ENCODE measurements around the gene PDE8A.

Gene PDE8A, protein sequence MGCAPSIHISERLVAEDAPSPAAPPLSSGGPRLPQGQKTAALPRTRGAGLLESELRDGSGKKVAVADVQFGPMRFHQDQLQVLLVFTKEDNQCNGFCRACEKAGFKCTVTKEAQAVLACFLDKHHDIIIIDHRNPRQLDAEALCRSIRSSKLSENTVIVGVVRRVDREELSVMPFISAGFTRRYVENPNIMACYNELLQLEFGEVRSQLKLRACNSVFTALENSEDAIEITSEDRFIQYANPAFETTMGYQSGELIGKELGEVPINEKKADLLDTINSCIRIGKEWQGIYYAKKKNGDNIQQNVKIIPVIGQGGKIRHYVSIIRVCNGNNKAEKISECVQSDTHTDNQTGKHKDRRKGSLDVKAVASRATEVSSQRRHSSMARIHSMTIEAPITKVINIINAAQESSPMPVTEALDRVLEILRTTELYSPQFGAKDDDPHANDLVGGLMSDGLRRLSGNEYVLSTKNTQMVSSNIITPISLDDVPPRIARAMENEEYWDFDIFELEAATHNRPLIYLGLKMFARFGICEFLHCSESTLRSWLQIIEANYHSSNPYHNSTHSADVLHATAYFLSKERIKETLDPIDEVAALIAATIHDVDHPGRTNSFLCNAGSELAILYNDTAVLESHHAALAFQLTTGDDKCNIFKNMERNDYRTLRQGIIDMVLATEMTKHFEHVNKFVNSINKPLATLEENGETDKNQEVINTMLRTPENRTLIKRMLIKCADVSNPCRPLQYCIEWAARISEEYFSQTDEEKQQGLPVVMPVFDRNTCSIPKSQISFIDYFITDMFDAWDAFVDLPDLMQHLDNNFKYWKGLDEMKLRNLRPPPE

GRCh38 chr15:84981711-84982300 lies at the start of gene PDE8A:
TSS of gene PDE8A (plus strand) at chr15:84981856. CDS start at chr15:84982163, 307 bp downstream.
- peak; percentile 30 for DNase-seq (ENCODE audit: low spot score)

GRCh38 chr15:84934942-84935729 lies 46.5 kb upstream of the PDE8A start:
- no peak for DNase-seq (ENCODE audit: low spot score)

DNA sequence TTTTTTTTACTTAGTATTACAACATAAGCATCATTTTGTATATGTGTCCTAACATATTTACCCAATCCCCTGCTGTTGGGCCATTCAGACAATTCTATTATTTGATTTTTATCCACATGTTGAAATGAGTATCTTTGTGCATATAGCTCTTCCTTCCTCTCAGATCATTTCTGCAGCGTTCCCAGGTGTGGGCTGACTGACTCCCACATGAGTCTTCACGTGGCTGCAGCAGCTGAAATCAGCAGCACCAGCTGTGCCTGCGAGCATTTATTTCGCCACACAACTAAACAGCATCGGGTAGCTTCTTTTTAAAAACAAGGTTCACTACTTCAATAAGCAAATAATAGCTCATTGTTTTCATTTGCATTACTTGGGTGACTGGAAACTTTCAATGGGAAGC lies 44.5 kb upstream of the PDE8A start:
- no peak for DNase-seq (ENCODE audit: low spot score)

DNA sequence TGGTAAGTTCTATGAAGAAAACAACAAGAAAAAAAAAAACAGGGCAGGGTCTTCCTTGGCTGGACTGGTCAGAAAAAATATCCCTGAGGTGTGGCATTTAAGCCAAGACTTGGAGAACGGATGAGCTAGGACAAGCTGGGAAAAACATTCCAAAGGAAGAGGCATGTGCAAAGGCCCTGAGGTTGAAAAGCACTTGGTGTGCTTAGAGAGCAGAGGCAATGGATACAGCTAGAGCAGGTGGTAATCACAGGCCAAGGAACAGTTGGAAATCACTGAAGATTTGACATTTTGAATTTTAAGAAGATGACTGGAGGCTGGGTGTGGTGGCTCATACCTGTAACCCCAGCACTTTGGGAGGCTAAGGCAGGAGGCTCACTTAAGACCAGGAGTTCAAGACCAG lies 42.9 kb upstream of the PDE8A start:
- no peak for DNase-seq (ENCODE audit: low spot score)

- DNase-seq (ENCODE audit: low spot score) = no peak
Measured at GRCh38 chr15:84940399-84940798, 41.3 kb upstream of the PDE8A start.

GRCh38 chr15:84942456-84942855 lies 39.2 kb upstream of the PDE8A start:
- no peak for DNase-seq (ENCODE audit: low spot score)

DNA sequence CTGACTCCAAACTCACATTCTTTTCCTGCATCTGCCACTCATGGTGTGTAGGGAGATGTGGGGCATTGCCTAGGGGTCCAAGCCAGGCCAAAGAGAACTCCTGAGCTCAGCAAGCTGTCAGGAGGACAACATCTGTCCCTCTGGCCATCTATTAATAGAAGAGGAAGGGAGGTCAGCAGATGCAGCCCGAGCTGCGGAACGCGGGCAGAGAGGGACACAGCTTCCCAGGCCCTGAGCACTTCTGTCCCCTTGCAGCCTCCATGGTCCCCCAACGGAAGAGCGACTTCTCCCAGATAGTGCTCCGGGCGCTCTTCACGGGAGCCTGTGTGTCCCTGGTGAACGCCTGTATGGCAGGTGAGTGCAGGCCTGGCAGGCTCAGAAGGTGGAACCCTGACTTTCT lies 37.3 kb upstream of the PDE8A start:
- no peak for DNase-seq (ENCODE audit: low spot score)

GRCh38 chr15:84944861-84945260 lies 36.8 kb upstream of the PDE8A start:
- DNase-seq (ENCODE audit: low spot score) = no peak

DNA sequence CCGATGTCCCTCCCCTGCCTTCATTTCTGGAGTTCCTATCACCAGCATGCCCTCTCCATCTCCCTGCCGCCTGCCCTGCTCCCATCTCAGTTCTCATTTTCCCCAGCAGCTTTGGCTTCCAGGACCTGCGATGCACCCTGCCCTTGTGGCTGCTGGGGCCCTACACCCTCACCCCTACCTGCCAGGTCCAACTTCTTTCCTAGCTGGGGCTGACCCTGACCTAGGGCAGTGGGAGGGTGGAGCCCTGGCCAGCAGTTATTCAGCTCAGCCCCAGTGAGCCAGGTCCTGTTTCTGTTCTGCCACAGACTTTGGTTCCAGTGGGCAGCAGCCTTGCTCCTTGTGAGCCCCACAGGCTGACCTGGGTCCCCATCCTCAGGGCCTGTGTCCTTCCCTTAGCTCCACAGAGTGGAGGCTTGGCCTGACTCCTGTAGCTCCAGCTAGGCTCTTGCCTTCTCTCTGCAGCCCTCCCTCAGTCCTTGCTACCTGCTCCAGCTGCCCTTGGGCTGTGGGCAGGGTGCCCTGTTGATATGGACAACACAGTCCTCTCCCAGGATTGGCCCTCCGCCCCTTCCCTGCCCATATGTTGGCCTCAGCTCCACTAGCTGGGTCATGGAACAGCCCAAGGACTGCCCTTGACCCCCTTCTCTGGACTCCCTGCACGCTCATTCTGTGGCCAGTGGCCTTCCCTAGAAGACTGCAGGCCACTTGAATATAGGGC lies 34.7 kb upstream of the PDE8A start:
- DNase-seq (ENCODE audit: low spot score) = no peak

GRCh38 chr15:84947947-84948830 lies 33.5 kb upstream of the PDE8A start:
- no peak for DNase-seq (ENCODE audit: low spot score)

DNA sequence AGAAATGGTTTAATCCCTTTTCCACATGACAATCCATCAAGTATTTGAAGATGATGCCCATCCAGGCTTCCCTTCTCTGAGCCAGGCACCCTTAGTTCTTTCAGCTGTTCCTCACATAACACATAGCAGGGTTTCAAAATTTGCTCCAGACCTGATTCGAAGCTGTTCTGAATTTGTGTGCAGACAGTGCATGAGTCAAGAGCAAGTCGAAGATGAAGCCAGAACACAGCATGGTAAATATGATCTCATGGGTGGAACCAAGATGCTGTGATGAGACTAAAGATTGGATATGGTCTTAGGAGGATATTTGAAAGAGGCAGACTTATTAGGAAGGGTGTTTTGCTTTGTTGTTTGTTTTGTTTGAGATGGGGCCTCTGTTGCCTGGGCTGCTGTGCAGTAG lies 32.6 kb upstream of the PDE8A start:
- DNase-seq (ENCODE audit: low spot score) = no peak

GRCh38 chr15:84949845-84950569 lies 31.6 kb upstream of the PDE8A start:
- no peak for DNase-seq (ENCODE audit: low spot score)

DNA sequence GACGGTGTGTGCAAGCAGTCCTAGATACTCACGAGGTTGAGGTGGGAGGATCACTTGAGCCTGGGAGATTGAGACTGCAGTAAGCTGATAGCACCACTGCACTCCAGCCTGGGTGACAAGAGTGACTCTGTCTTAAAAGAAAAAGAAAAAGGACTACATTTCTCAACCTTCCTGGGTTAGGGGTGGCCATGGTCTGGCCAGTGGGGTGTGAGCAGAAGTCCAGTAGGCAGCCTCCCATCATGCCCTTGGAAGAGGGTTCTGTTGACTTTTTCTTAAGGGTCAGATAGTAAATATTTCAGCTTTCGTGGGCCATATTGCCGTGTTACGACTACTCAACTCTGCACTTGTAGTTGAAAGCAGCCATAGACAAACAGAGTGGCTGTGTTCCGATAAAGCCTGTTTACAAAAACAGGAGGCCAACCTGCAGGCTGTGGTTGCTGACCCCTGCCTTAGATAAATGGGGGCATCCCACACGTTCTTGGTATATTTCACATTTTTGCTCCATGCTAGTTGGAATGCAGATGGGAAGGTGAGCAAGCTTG lies 31.0 kb upstream of the PDE8A start:
- no peak for DNase-seq (ENCODE audit: low spot score)

DNA sequence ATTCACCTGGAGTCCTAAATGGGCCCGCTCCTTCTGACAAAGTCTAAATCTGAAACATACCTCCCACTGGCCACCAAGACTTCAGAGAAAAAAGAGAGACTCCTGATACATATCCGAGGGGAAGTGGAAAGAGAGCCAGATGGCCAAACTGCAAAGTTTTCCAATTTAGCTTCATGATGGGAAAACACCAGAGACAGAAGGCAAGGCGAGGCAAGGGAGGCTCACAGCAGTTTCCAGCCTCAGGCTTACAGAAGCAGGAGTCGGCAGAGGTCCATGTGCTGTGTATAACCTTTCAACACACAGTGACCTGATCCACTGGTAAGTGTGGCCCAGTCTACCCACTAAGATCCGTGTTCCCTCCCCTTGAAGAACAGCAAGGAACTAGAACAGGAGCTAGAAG lies 29.9 kb upstream of the PDE8A start:
- DNase-seq (ENCODE audit: low spot score) = no peak

DNA sequence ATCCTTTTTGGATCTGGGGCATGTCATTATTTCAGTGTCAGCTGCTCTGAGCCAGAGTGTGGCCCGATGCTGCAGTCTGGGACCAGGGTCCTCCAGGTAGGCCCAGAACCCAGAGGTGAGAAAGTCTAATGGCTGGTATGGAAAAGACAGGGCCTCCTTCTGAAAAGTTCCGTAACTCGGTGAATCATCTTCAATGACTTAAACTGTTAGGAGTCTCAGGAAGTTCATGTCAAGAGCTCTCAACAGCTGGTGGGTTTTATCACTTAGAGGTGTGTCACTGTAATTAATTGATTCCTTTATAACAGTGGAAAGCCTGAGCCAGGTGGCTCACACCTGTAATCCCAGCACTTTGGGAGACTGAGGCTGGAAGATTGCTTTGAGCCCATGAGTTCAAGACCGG lies 28.5 kb upstream of the PDE8A start:
- DNase-seq (ENCODE audit: low spot score) = no peak

GRCh38 chr15:84953726-84954125 lies 27.9 kb upstream of the PDE8A start:
- DNase-seq (ENCODE audit: low spot score) = no peak

- peak; percentile 38 for DNase-seq (ENCODE audit: low spot score)
Measured at GRCh38 chr15:84955089-84955848, 26.4 kb upstream of the PDE8A start.

GRCh38 chr15:84956199-84956598 lies 25.5 kb upstream of the PDE8A start:
- no peak for DNase-seq (ENCODE audit: low spot score)
